Fibroblast of villous mesenchyme (primary cell): ENCODE measurements around the gene COP1. TPM values are rescaled to one million over a fixed set of nuclear protein-coding genes. Genes with fewer than 3 reads are reported as not detected.
"Not testable (repeated sequence)": the region's sequence is repeated elsewhere in the genome, so short reads cannot be mapped to it uniquely, and the experiment has no call there.

Source experiments
- DNase-seq: peaks from one replicate; pipeline ENCODE4 v3.0.0-alpha.2; 2010; ENCODE audit warnings: low read depth
- H3K4me3 ChIP-seq: 2 replicates; pipeline ENCODE4 v1.5.1; 2011; ENCODE audit warnings: low read depth, mild to moderate bottlenecking, low read length
- total RNA-seq: library from RNA; depleted of rRNA; stranded (reverse); fragments of >200 nt; gene quantifications from 2 replicates; pipeline ENCODE4 v1.2.3, GENCODE V29; 2012
- TF ChIP-seq, protein P1 (sequence below): IDR thresholded peaks from 2 replicates; pipeline ENCODE4 v1.5.1; 2012; ENCODE audit warnings: low read depth, mild to moderate bottlenecking, low read length; ENCODE audit not compliant: insufficient read depth

The COP1 gene
- total RNA-seq, 1 donor = 66.9 TPM

DNA sequence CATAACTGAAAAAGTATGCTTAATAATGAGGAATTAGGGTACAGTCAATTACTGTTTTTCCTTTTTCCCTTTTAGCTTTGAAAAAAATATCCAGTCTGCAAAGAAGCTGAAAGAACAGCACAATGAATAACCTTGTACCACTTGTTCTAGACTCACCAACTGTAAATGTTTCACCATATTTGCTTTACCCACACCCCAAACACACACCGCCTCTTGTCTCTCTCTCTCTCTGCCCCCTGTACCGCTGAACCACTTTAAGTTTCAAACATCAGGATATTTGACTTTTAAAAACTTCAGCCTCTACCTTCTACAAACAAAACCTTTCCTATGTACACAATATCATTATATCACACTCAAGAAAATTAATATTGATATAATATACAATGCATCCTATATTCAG is 197.1 kb downstream of the COP1 start:
- H3K4me3 ChIP-seq = no peak overlapping the region
- DNase-seq = no peak
- TF ChIP-seq, protein P1, sequence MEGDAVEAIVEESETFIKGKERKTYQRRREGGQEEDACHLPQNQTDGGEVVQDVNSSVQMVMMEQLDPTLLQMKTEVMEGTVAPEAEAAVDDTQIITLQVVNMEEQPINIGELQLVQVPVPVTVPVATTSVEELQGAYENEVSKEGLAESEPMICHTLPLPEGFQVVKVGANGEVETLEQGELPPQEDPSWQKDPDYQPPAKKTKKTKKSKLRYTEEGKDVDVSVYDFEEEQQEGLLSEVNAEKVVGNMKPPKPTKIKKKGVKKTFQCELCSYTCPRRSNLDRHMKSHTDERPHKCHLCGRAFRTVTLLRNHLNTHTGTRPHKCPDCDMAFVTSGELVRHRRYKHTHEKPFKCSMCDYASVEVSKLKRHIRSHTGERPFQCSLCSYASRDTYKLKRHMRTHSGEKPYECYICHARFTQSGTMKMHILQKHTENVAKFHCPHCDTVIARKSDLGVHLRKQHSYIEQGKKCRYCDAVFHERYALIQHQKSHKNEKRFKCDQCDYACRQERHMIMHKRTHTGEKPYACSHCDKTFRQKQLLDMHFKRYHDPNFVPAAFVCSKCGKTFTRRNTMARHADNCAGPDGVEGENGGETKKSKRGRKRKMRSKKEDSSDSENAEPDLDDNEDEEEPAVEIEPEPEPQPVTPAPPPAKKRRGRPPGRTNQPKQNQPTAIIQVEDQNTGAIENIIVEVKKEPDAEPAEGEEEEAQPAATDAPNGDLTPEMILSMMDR = no peak

DNA sequence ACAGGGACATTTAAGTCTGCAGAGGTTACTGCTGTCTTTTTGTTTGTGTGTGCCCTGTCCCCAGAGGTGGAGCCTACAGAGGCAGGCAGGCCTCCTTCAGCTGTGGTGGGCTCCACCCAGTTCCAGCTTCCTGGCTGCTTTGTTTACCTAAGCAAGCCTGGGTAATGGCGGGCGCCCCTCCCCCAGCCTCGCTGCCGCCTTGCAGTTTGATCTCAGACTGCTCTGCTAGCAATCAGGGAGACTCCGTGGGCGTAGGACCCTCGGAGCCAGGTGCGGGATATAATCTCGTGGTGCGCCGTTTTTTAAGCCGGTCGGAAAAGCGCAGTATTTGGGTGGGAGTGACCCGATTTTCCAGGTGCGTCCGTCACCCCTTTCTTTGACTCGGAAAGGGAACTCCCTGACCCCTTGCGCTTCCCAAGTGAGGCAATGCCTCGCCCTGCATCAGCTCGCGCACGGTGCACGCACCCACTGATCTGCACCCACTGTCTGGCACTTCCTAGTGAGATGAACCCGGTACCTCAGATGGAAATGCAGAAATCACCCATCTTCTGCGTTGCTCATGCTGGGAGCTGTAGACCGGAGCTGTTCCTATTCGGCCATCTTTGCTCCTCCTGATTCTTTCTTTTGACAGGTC is 199.2 kb downstream of the COP1 start:
- not testable (repeated sequence) for DNase-seq, H3K4me3 ChIP-seq

DNA sequence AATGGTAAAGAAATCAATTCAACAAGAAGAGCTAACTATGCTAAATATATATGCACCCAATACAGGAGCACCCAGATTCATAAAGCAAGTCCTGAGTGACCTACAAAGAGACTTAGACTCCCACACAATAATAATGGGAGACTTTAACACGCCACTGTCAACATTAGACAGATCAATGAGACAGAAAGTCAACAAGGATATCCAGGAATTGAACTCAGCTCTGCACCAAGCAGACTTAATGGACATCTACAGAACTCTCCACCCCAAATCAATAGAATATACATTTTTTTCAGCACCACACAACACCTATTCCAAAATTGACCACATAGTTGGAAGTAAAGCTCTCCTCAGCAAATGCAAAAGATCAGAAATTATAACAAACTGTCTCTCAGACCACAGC is 212.4 kb downstream of the COP1 start:
- not testable (repeated sequence) for DNase-seq, H3K4me3 ChIP-seq

DNA sequence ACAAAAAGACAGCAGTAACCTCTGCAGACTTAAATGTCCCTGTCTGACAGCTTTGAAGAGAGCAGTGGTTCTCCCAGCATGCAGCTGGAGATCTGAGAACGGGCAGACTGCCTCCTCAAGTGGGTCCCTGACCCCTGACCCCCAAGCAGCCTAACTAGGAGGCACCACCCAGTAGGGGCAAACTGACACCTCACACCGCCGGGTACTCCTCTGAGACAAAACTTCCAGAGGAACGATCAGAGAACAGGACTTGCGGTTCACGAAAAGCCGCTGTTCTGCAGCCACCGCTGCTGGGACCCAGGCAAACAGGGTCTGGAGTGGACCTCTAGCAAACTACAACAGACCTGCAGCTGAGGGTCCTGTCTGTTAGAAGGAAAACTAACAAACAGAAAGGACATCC is 214.3 kb downstream of the COP1 start:
- not testable (repeated sequence) for DNase-seq, H3K4me3 ChIP-seq

DNA sequence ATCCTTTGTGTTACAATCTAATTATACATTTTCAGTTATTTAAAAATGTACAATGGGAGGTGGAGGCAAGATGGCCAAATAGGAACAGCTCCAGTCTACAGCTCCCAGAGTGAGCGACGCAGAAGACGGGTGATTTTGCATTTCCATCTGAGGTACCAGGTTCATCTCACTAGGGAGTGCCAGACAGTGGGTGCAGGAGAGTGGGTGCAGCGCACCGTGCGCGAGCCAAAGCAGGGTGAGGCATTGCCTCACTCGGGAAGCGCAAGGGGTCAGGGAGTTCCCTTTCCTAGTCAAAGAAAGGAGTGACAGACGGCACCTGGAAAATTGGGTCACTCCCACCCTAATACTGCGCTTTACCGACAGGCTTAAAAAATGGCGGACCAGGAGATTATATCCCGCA is 214.9 kb downstream of the COP1 start:
- not testable (repeated sequence) for H3K4me3 ChIP-seq, DNase-seq

DNA sequence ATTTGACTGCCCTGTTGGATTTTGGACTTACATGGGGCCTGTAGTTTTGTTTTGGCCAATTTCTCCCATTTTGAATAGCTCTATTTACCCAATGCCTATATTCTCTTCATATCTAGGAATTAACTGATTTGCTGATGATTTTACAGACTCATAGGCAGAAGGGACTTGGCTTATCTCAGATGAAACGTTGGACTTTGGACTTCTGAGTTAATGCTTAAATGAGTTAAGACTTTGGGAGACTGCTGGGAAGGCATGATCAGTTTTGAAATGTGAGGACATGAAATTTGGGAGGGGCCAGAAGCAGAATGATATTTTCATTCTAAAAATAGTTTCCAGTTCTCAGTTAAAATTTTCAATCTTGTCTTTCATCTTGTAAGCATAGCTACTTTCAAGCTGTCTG is 222.3 kb downstream of the COP1 start:
- no peak overlapping the region for H3K4me3 ChIP-seq
- TF ChIP-seq, protein P1 = no peak
- no peak for DNase-seq

DNA sequence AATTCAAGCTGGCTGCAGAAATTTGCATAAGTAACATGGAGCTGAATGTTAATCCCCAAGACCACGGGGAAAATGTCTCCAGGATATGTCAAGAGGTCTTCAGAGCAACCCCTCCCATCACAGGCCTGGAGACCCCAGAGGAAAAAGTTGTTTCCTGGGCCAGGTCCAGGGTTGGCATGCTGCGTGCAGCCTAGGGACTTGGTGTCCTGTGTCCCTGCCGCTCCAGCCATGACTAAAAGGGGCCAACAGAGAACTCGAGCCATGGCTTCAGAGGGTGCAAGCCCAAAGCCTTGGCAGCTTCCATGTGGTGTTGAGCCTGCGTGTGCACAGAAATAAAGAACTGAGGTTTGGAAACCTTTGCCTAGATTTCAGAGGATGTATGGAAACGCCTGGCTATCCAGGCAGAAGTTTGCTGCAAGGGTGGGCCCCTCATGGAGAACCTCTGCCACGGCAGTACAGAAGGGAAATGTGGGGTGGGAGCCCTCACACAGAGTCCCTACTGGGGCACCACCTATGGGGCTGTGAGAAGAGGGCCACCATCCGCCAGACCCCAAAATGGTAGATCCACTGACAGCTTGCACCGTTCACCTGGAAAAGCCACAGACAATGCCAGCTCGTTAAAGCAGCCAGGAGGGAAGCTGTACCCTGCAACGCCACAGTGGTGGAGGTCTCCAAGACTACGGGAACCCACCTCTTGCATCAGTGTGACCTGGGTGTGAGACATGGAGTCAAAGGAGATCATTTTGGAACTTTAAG is 222.9 kb downstream of the COP1 start:
- DNase-seq = no peak
- TF ChIP-seq, protein P1 = no peak
- no peak overlapping the region for H3K4me3 ChIP-seq

DNA sequence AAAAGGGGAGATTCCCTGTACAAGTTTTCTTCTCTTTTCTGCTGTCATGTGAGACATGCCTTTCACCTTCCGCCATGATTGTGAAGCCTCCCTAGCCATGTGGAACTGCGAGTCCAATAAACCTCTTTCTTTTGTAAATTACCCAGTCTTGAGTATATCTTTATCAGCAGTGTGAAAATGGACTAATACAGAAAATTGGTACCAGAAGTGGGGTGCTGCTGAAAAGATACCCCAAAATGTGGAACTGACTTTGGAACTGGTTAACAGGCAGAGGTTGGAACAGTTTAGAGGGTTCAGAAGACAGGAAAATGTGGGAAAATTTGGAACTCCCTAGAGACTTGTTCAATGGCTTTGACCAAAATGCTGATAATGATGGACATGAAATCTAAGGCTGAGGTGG is 223.7 kb downstream of the COP1 start:
- H3K4me3 ChIP-seq, DNase-seq: not testable (repeated sequence)

DNA sequence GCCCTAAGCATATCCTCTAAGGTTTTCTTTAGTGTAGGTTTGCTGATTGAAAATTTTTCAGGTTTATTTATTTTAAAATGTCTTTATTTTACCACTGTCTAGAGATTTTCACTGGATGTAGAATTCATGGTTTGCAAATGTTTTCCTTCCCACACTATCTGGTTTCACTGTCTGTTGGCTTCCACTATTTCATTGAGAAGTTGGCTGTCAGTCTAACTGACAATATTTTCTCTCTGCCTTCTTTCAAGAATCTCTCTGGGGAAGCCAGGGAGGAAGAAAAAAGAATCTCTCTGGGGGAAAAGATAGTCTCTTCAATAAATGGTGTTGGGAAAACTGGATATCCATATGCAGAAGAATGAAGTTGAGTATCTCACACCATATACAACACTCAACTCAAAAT is 226.0 kb downstream of the COP1 start:
- TF ChIP-seq, protein P1 = no peak
- no peak overlapping the region for H3K4me3 ChIP-seq
- no peak for DNase-seq
